OCI-LY1 (cell line): ENCODE data around the gene DYRK2.
A peak's percentile ranks its signal among the peaks of the same experiment; 100 is the strongest.

Source experiments
- H2AFZ ChIP-seq: fragments of 200-600 bp; sonication (generic), shearing (Covaris generic); 2 replicates; pipeline ENCODE4 v1.6.0; 2014; ENCODE audit warnings: antibody characterized with exemption, mild to moderate bottlenecking, low read length
- H3F3A ChIP-seq: fragments of 200-600 bp; sonication (generic), shearing (Covaris generic); 2 replicates; pipeline ENCODE4 v1.6.0; 2014; ENCODE audit warnings: mild to moderate bottlenecking, antibody characterized with exemption, low read length, moderate library complexity; ENCODE audit not compliant: insufficient read depth
- H3K27ac ChIP-seq: fragments of 200-600 bp; sonication (generic); 2 replicates; pipeline ENCODE4 v1.5.1; 2014; ENCODE audit warnings: low read length, mixed run types, mild to moderate bottlenecking, low read depth; ENCODE audit not compliant: poor library complexity, severe bottlenecking
- H3K27me3 ChIP-seq: fragments of 200-600 bp; sonication (generic); 2 replicates; pipeline ENCODE4 v1.6.0; 2014; ENCODE audit warnings: antibody characterized with exemption, mild to moderate bottlenecking, low read length, moderate library complexity; ENCODE audit not compliant: insufficient read depth
- H3K36me3 ChIP-seq: fragments of 200-600 bp; sonication (generic); 2 replicates; pipeline ENCODE4 v1.6.1; 2014; ENCODE audit warnings: mild to moderate bottlenecking, antibody characterized with exemption, low read length, moderate library complexity, mixed read lengths; ENCODE audit not compliant: insufficient read depth
- H3K4me1 ChIP-seq: fragments of 200-600 bp; sonication (generic); 2 replicates; pipeline ENCODE4 v1.5.1; 2014; ENCODE audit warnings: mild to moderate bottlenecking, low read length, moderate library complexity; ENCODE audit not compliant: insufficient read depth, severe bottlenecking
- H3K4me2 ChIP-seq: fragments of 200-600 bp; sonication (generic), shearing (Covaris generic); 2 replicates; pipeline ENCODE4 v1.6.1; 2014; ENCODE audit warnings: low read length
- H3K4me3 ChIP-seq: fragments of 200-600 bp; sonication (generic); 2 replicates; pipeline ENCODE4 v1.5.1; 2014; ENCODE audit warnings: low read length, low read depth, mild to moderate bottlenecking, mixed read lengths; ENCODE audit not compliant: poor library complexity, severe bottlenecking
- H3K79me2 ChIP-seq: fragments of 200-600 bp; shearing (Covaris generic); 2 replicates; pipeline ENCODE4 v1.6.1; 2016; ENCODE audit warnings: mixed run types, low read length, mixed read lengths; ENCODE audit not compliant: insufficient read depth
- H3K9ac ChIP-seq: fragments of 200-600 bp; sonication (generic), shearing (Covaris generic); 2 replicates; pipeline ENCODE4 v1.6.1; 2014; ENCODE audit warnings: mild to moderate bottlenecking, low read length, mixed read lengths
- H3K9me2 ChIP-seq: fragments of 200-600 bp; sonication (generic), shearing (Covaris generic); 2 replicates; pipeline ENCODE4 v1.6.1; 2014; ENCODE audit warnings: low read depth, mild to moderate bottlenecking, low read length, mixed read lengths
- H3K9me3 ChIP-seq: fragments of 200-600 bp; shearing (Covaris generic); 2 replicates; pipeline ENCODE4 v1.6.1; 2014; ENCODE audit warnings: low read length, mixed read lengths
- H4K20me1 ChIP-seq: fragments of 200-600 bp; sonication (generic), shearing (Covaris generic); 2 replicates; pipeline ENCODE4 v1.6.0; 2016; ENCODE audit warnings: mild to moderate bottlenecking, low read length; ENCODE audit not compliant: insufficient read depth
- EZH2 ChIP-seq: fragments of 200-600 bp; sonication (generic), shearing (Covaris generic); IDR thresholded peaks from 2 replicates; pipeline ENCODE4 v1.8.0; 2017; ENCODE audit warnings: borderline replicate concordance, mixed run types, mild to moderate bottlenecking, antibody characterized with exemption, low read length, moderate library complexity, mixed read lengths
- TF ChIP-seq, protein P1 (sequence below): fragments of 200-600 bp; sonication (generic), shearing (Covaris generic); IDR thresholded peaks from 2 replicates; pipeline ENCODE4 v1.5.1; 2017; ENCODE audit warnings: mild to moderate bottlenecking, antibody characterized with exemption, low read length, moderate library complexity, mixed read lengths

The DYRK2 gene

GRCh38 chr12:67648521-67649260 is at the start of gene DYRK2:
TSS of gene DYRK2 (plus strand) at chr12:67648745. CDS start at chr12:67649134, 389 bp downstream.
- peak within 1 kb of the TSS; percentile 94 for H3K9ac ChIP-seq
- peak within 1 kb of the TSS; percentile 53; the same call in 1 of the 2 replicates for H2AFZ ChIP-seq
- H3K4me3 ChIP-seq, result peak within 1 kb of the TSS; percentile 98
- H3K9me2 ChIP-seq, result no peaks in the 10 kb centered on the region
- H3K27me3 ChIP-seq, result no peaks in the 10 kb centered on the region
- no peak for TF ChIP-seq EZH2
- TF ChIP-seq, protein P1, sequence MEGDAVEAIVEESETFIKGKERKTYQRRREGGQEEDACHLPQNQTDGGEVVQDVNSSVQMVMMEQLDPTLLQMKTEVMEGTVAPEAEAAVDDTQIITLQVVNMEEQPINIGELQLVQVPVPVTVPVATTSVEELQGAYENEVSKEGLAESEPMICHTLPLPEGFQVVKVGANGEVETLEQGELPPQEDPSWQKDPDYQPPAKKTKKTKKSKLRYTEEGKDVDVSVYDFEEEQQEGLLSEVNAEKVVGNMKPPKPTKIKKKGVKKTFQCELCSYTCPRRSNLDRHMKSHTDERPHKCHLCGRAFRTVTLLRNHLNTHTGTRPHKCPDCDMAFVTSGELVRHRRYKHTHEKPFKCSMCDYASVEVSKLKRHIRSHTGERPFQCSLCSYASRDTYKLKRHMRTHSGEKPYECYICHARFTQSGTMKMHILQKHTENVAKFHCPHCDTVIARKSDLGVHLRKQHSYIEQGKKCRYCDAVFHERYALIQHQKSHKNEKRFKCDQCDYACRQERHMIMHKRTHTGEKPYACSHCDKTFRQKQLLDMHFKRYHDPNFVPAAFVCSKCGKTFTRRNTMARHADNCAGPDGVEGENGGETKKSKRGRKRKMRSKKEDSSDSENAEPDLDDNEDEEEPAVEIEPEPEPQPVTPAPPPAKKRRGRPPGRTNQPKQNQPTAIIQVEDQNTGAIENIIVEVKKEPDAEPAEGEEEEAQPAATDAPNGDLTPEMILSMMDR, result no peak
- no peaks in the 10 kb centered on the region for H4K20me1 ChIP-seq
- H3F3A ChIP-seq, result no peaks in the 10 kb centered on the region
- H3K9me3 ChIP-seq, result no peaks in the 10 kb centered on the region
- H3K4me2 ChIP-seq, result peak within 1 kb of the TSS; percentile 94
- peaks cover 44% of the 10 kb centered on the region for H3K79me2 ChIP-seq
- H3K36me3 ChIP-seq, result peaks cover 5% of the 10 kb centered on the region; the same call in 1 of the 2 replicates
- peak within 1 kb of the TSS; percentile 69 for H3K27ac ChIP-seq
- peaks cover 34% of the 10 kb centered on the region for H3K4me1 ChIP-seq

DNA sequence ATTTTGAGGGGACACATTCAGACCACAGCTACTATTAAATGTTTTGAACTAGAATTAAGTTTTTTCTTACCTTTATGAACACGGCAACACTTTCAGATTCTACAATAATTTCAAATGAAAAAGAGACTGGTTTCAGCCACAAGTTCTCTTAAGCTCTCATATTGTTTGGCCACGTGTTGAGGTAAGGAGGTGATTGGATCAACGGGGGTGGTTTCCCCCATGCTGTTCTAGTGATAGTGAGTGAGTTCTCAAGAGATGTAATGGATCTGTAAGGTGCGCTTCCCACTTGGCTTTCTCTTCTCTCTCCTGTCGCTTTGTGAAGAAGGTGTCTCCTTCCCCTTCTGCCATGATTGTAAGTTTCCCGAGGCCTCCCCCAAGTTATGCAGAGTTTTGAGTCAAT is 48.9 kb upstream of the DYRK2 start:
- H3K4me3 ChIP-seq, result no peak overlapping the region
- H3F3A ChIP-seq, result no peaks in the 10 kb centered on the region
- H3K9me3 ChIP-seq, result no peaks in the 10 kb centered on the region
- no peaks in the 10 kb centered on the region for H3K36me3 ChIP-seq
- TF ChIP-seq EZH2, result no peak
- TF ChIP-seq, protein P1, result no peak
- no peak overlapping the region for H3K9ac ChIP-seq
- H3K4me1 ChIP-seq, result no peaks in the 10 kb centered on the region
- no peak overlapping the region for H2AFZ ChIP-seq
- no peak overlapping the region for H3K27ac ChIP-seq
- no peaks in the 10 kb centered on the region for H3K27me3 ChIP-seq
- H3K9me2 ChIP-seq, result no peaks in the 10 kb centered on the region
- H3K4me2 ChIP-seq, result no peak overlapping the region
- no peaks in the 10 kb centered on the region for H3K79me2 ChIP-seq
- H4K20me1 ChIP-seq, result no peaks in the 10 kb centered on the region

DNA sequence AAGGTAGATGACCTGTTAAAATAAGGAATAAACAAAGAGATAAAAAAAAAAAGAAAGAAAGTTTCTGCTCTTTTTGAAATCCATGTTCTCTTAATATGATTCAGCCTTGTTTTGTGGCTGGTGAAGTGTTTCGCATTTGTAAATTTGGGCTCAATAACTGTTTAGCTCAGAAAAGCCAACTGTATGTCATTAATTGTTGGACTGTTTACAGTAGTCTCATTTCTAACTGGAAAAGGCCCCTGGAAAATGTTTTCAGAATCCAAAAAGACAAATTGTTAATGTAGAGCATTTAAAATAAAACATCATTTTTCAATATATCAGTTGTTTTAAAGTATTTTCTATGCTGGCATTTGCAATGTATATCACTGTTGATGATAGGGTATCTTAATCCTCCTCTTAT is 47.4 kb upstream of the DYRK2 start:
- Histone ChIP-seq H3F3A (no peaks in the 10 kb centered on the region), H3K4me3 (no peak overlapping the region), H3K27me3 (no peaks in the 10 kb centered on the region), H3K79me2 (no peaks in the 10 kb centered on the region), H3K4me2 (no peak overlapping the region), H4K20me1 (no peaks in the 10 kb centered on the region), H3K4me1 (no peaks in the 10 kb centered on the region), H3K9ac (no peak overlapping the region), H2AFZ (no peak overlapping the region), H3K9me3 (no peaks in the 10 kb centered on the region), H3K27ac (no peak overlapping the region), H3K36me3 (no peaks in the 10 kb centered on the region), H3K9me2 (no peaks in the 10 kb centered on the region)
- TF ChIP-seq EZH2, result no peak
- TF ChIP-seq, protein P1, result no peak
